Measurements from ENCODE around the gene NME2.

DNA sequence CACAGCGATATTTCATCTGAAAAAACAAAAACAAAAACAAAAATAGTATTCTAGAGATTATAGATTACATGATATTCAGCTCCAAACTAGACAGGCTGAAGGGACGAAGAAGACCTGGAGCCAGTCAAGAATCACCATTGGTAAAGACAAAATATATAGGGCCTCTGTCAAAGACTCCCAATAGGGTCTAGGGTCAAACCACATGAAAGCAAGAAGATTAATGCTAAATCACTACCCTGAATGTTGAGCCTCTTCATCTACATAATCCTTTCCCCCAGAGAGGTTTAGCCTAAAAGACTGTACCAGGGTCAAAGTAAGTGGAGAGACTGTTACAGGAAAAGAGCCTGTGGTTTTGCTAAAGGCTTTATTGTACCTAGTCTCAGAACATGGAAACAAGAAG, 23.6 kb upstream of the NME2 start:
- TF ChIP-seq SUZ12 (IDR thresholded peaks at IDR 0.05; ENCODE audit: extremely low read depth, insufficient read depth, insufficient read length) (no peak), ZNF274 (IDR thresholded peaks at IDR 0.05; ENCODE audit: low read depth, low read length) (no peak), YY1 (IDR thresholded peaks at IDR 0.05; ENCODE audit: insufficient read depth, insufficient read length) (no peak)
